Measurements from ENCODE around the gene AOPEP.

- no peak for TF ChIP-seq CTCF (IDR thresholded peaks at IDR 0.05; ENCODE audit: insufficient read depth, low read length, poor library complexity, severe bottlenecking)
- TF ChIP-seq EZH2phosphoT487 (conservative IDR thresholded peaks at IDR 0.05; ENCODE audit: low read length): no peak
Measured at GRCh38 chr9:95078511-95078910, 352.0 kb downstream of the AOPEP start.

All from SU-DHL-6 (cell line).